Stimulated activated naive CD8-positive, alpha-beta T cell treated with anti-CD3 and anti-CD28 coated beads, Interleukin-15, Interleukin-2, amounts not matched to agents 100 U/mL and 50 U/mL, for 24 hours (primary cell): ENCODE data around the gene LIPC.

ENCODE experiments used
- ATAC-seq: fragments of 150-1000 bp; cut with Tn5 transposase; one replicate; pipeline ENCODE4 v1.10.0; 2021
- DNase-seq: peaks from one replicate; pipeline ENCODE4 v3.0.0; 2021

LIPC gene

GRCh38 chr15:58431221-58432149 lies at the start of gene LIPC:
Gene LIPC, plus strand, starts transcription at chr15:58431991. Its CDS starts 42 bp downstream, at chr15:58432033.
- no peak for DNase-seq
- ATAC-seq = no peak

- ATAC-seq (peak; percentile 92), DNase-seq (peak; percentile 63)
Measured at GRCh38 chr15:58383876-58384275, 47.9 kb upstream of the LIPC start.

GRCh38 chr15:58384667-58385066 lies 47.1 kb upstream of the LIPC start:
- ATAC-seq = no peak
- no peak for DNase-seq

GRCh38 chr15:58386081-58386480 lies 45.7 kb upstream of the LIPC start:
- no peak for ATAC-seq
- no peak for DNase-seq

GRCh38 chr15:58386641-58387040 lies 45.1 kb upstream of the LIPC start:
- ATAC-seq (no peak), DNase-seq (no peak)

- no peak for DNase-seq
Measured at GRCh38 chr15:58387130-58387529, 44.7 kb upstream of the LIPC start.

GRCh38 chr15:58388211-58388610 lies 43.6 kb upstream of the LIPC start:
- no peak for DNase-seq
- ATAC-seq = no peak

More at GRCh38 chr15:58387130-58387529, 44.7 kb upstream of the LIPC start:
- no peak for ATAC-seq

GRCh38 chr15:58390118-58390517 lies 41.7 kb upstream of the LIPC start:
- no peak for ATAC-seq
- no peak for DNase-seq

- DNase-seq (no peak), ATAC-seq (no peak)
Measured at GRCh38 chr15:58390655-58391054, 41.1 kb upstream of the LIPC start.

- ATAC-seq = no peak
- DNase-seq = no peak
Measured at GRCh38 chr15:58391088-58391487, 40.7 kb upstream of the LIPC start.

- ATAC-seq (no peak), DNase-seq (no peak)
Measured at GRCh38 chr15:58392141-58392540, 39.6 kb upstream of the LIPC start.

- ATAC-seq (no peak), DNase-seq (no peak)
Measured at GRCh38 chr15:58392611-58393161, 39.1 kb upstream of the LIPC start.

- DNase-seq (no peak), ATAC-seq (no peak)
Measured at GRCh38 chr15:58393241-58393662, 38.5 kb upstream of the LIPC start.

- ATAC-seq (no peak), DNase-seq (no peak)
Measured at GRCh38 chr15:58396181-58396580, 35.6 kb upstream of the LIPC start.

GRCh38 chr15:58398071-58398470 lies 33.7 kb upstream of the LIPC start:
- ATAC-seq (no peak), DNase-seq (no peak)

- ATAC-seq = no peak
- no peak for DNase-seq
Measured at GRCh38 chr15:58398643-58399042, 33.1 kb upstream of the LIPC start.

- no peak for DNase-seq
- no peak for ATAC-seq
Measured at GRCh38 chr15:58399739-58400138, 32.1 kb upstream of the LIPC start.

- ATAC-seq = no peak
- DNase-seq = no peak
Measured at GRCh38 chr15:58401276-58401675, 30.5 kb upstream of the LIPC start.

GRCh38 chr15:58401991-58402649 lies 29.7 kb upstream of the LIPC start:
- DNase-seq = no peak
- ATAC-seq = no peak

GRCh38 chr15:58403581-58403980 lies 28.2 kb upstream of the LIPC start:
- DNase-seq = no peak
- no peak for ATAC-seq

- no peak for DNase-seq
- ATAC-seq = no peak
Measured at GRCh38 chr15:58404020-58404419, 27.8 kb upstream of the LIPC start.

GRCh38 chr15:58404722-58405121 lies 27.1 kb upstream of the LIPC start:
- ATAC-seq = no peak
- DNase-seq = no peak

- ATAC-seq = no peak
Measured at GRCh38 chr15:58405865-58406264, 25.9 kb upstream of the LIPC start.

More at GRCh38 chr15:58405865-58406264, 25.9 kb upstream of the LIPC start:
- no peak for DNase-seq
